Measurements from ENCODE around the gene ZFPM1. TPM values are rescaled to one million over a fixed set of nuclear protein-coding genes. Genes with fewer than 3 reads are reported as not detected.

The ZFPM1 gene
- total and polyA plus RNA-seq, 10 donors: 2.3 to 25.3 (median 8.9) TPM

- Histone ChIP-seq H3K36me3 (no peaks in the 10 kb centered on the region), H3K4me3 (no peak overlapping the region), H3K4me1 (peaks cover 4 to 37% (median 22%) of the 10 kb centered on the region in 6 donors), H3K27ac (no peak overlapping the region), H3K27me3 (replicated peaks in 1 of 7) (no peaks in the 10 kb centered on the region), H3K9me3 (no peaks in the 10 kb centered on the region)
- no peak for DNase-seq
- intact Hi-C loops (cut with DNase I; ENCODE audit: low total_unique reads): loop anchor here (10.0 kb wide), 1 partner anchor 244 kb away; no protein-coding TSS in a partner anchor
- WGBS, 5 donors: 84 to 91% (median 86%) methylated on average over 7 to 17 of the region's 17 CpGs
- no peak for TF ChIP-seq CTCF (IDR thresholded peaks at IDR 0.05 in 8 of 11, conservative IDR thresholded peaks at IDR 0.05 in 3 of 11)
- no peak for TF ChIP-seq POLR2A (IDR thresholded peaks at IDR 0.05)
- no peak for TF ChIP-seq POLR2AphosphoS5 (IDR thresholded peaks at IDR 0.05)
These were observed 14.1 kb upstream of the ZFPM1 start for GRCh38 chr16:88439016-88439415.

GRCh38 chr16:88439706-88440105 is 13.4 kb upstream of the ZFPM1 start:
- WGBS, 5 donors: 80 to 90% (median 82%) methylated on average over 11 to 12 of the region's 12 CpGs
- intact Hi-C loops (cut with DNase I; ENCODE audit: low total_unique reads): loop anchor here (10.0 kb wide), 1 partner anchor 245 kb away; no protein-coding TSS in a partner anchor
- no peak for TF ChIP-seq CTCF (IDR thresholded peaks at IDR 0.05 in 8 of 11, conservative IDR thresholded peaks at IDR 0.05 in 3 of 11)
- TF ChIP-seq POLR2A (IDR thresholded peaks at IDR 0.05): no peak
- TF ChIP-seq POLR2AphosphoS5 (IDR thresholded peaks at IDR 0.05): no peak
- no peak for DNase-seq
- Histone ChIP-seq H3K27ac (no peak overlapping the region), H3K4me1 (peaks cover 4 to 31% (median 19%) of the 10 kb centered on the region in 6 donors), H3K27me3 (replicated peaks in 1 of 7) (no peaks in the 10 kb centered on the region), H3K36me3 (no peaks in the 10 kb centered on the region), H3K9me3 (no peaks in the 10 kb centered on the region), H3K4me3 (no peak overlapping the region)

- 81 to 89% (median 85%) methylated on average over 14 of the region's 14 CpGs for WGBS, 5 donors
- no peak for TF ChIP-seq POLR2AphosphoS5 (IDR thresholded peaks at IDR 0.05)
- no peak for TF ChIP-seq CTCF (IDR thresholded peaks at IDR 0.05 in 8 of 11, conservative IDR thresholded peaks at IDR 0.05 in 3 of 11)
- Histone ChIP-seq H3K9me3 (no peaks in the 10 kb centered on the region), H3K4me1 (peaks cover 4 to 26% (median 18%) of the 10 kb centered on the region in 6 donors), H3K4me3 (no peak overlapping the region), H3K27me3 (replicated peaks in 1 of 7) (no peaks in the 10 kb centered on the region), H3K36me3 (no peaks in the 10 kb centered on the region), H3K27ac (no peak overlapping the region)
- no peak for DNase-seq
- intact Hi-C loops (cut with DNase I; ENCODE audit: low total_unique reads): no loop called here
These were observed 13.0 kb upstream of the ZFPM1 start for GRCh38 chr16:88440111-88440510.

GRCh38 chr16:88440686-88441405 is 12.2 kb upstream of the ZFPM1 start:
- H3K36me3 ChIP-seq: no peaks in the 10 kb centered on the region
- no peak overlapping the region for H3K27ac ChIP-seq
- peaks cover 4 to 22% (median 18%) of the 10 kb centered on the region in 6 donors for H3K4me1 ChIP-seq
- intact Hi-C loops (cut with DNase I; ENCODE audit: low total_unique reads): no loop called here
- no peaks in the 10 kb centered on the region for H3K9me3 ChIP-seq
- no peaks in the 10 kb centered on the region for H3K27me3 ChIP-seq (replicated peaks in 1 of 7)
- DNase-seq: no peak
- 80 to 99% (median 85%) methylated on average over 11 to 24 of the region's 24 CpGs for WGBS, 5 donors
- no peak overlapping the region for H3K4me3 ChIP-seq
- TF ChIP-seq POLR2AphosphoS5 (IDR thresholded peaks at IDR 0.05): no peak
